CD4-positive, alpha-beta T cell treated with Interferon alpha-2 for 1 hour (primary cell): ENCODE results near the gene DNAI1.
A peak's percentile ranks its signal among the peaks of the same experiment; 100 is the strongest.

Experiments
- DNase-seq, 2 donors: peaks; one replicate each; pipeline ENCODE4 v3.0.0-alpha.2; 2020 to 2022

Gene DNAI1

GRCh38 chr9:34492051-34492450 lies 33.4 kb downstream of the DNAI1 start:
- no peak for DNase-seq

- peak in 1 of 2 donors; percentile 9 for DNase-seq
Measured at GRCh38 chr9:34493972-34494535, 35.4 kb downstream of the DNAI1 start.

- DNase-seq: no peak
Measured at GRCh38 chr9:34496149-34496712, 37.6 kb downstream of the DNAI1 start.

GRCh38 chr9:34498553-34498952 lies 39.9 kb downstream of the DNAI1 start:
- no peak for DNase-seq

- no peak for DNase-seq
Measured at GRCh38 chr9:34499076-34499475, 40.5 kb downstream of the DNAI1 start.

GRCh38 chr9:34500623-34501267 lies 42.1 kb downstream of the DNAI1 start:
- peak; percentile 59 to 73 for DNase-seq

- no peak for DNase-seq
Measured at GRCh38 chr9:34501372-34501771, 42.8 kb downstream of the DNAI1 start.

- DNase-seq: no peak
Measured at GRCh38 chr9:34501889-34502425, 43.4 kb downstream of the DNAI1 start.

- no peak for DNase-seq
Measured at GRCh38 chr9:34502471-34502870, 43.9 kb downstream of the DNAI1 start.

GRCh38 chr9:34502891-34503290 lies 44.3 kb downstream of the DNAI1 start:
- DNase-seq: no peak

GRCh38 chr9:34503406-34503805 lies 44.8 kb downstream of the DNAI1 start:
- no peak for DNase-seq

GRCh38 chr9:34505370-34506120 lies 46.9 kb downstream of the DNAI1 start:
- DNase-seq: no peak

- DNase-seq: no peak
Measured at GRCh38 chr9:34506623-34507022, 48.0 kb downstream of the DNAI1 start.

- no peak for DNase-seq
Measured at GRCh38 chr9:34507556-34507955, 49.0 kb downstream of the DNAI1 start.

- DNase-seq: no peak
Measured at GRCh38 chr9:34507966-34508365, 49.4 kb downstream of the DNAI1 start.

GRCh38 chr9:34508463-34508862 lies 49.9 kb downstream of the DNAI1 start:
- DNase-seq: no peak

GRCh38 chr9:34508951-34509350 lies 50.3 kb downstream of the DNAI1 start:
- DNase-seq: no peak

GRCh38 chr9:34510497-34511468 lies 52.2 kb downstream of the DNAI1 start:
- DNase-seq: no peak

GRCh38 chr9:34512131-34513078 lies 53.8 kb downstream of the DNAI1 start:
- DNase-seq: no peak

GRCh38 chr9:34513567-34514214 lies 55.1 kb downstream of the DNAI1 start:
- no peak for DNase-seq

- no peak for DNase-seq
Measured at GRCh38 chr9:34514401-34514800, 55.8 kb downstream of the DNAI1 start.
